Measurements from ENCODE around the gene ARL5A. TPM values are rescaled to one million over a fixed set of nuclear protein-coding genes. Genes with fewer than 3 reads are reported as not detected.

ARL5A gene
- total RNA-seq, 4 donors from 2014 or later, result 64.4 to 79.4 (median 71.0) TPM

DNA sequence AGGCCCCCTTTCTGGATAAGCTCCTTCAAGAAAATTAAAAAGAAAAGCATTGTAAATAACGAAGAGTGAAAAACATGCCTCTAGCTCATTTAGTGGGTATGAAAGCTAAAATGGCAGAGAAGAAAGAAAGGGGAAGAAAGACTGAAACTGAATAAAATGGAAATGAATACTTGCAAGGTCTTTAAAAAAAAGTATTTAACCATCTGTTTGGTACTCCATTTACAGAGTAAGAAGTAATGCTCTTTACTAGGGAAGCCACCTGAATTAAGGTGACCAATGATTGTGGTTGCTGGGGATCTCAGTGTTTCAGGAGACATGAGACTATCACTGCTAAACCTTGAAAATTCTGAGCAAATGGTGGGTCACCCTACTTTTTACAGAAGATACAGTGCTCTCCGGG lies 17.7 kb upstream of the ARL5A start:
- DNase-seq, result no peak
- intact Hi-C loops (cut with DNase I), result no loop called here
- no peak overlapping the region for H3K27ac ChIP-seq
- H3K4me1 ChIP-seq, result peaks cover 0 to 7% of the 10 kb centered on the region in 2 donors
- no peaks in the 10 kb centered on the region for H3K36me3 ChIP-seq
- no peak overlapping the region for H3K4me3 ChIP-seq (replicated peaks in 1 of 3)
- 95 to 98% methylated on average over 2 of the region's 2 CpGs for WGBS, 2 donors
- H3K9me3 ChIP-seq, result no peaks in the 10 kb centered on the region
- no peak for TF ChIP-seq POLR2A (IDR thresholded peaks at IDR 0.05)
- TF ChIP-seq, protein P1, sequence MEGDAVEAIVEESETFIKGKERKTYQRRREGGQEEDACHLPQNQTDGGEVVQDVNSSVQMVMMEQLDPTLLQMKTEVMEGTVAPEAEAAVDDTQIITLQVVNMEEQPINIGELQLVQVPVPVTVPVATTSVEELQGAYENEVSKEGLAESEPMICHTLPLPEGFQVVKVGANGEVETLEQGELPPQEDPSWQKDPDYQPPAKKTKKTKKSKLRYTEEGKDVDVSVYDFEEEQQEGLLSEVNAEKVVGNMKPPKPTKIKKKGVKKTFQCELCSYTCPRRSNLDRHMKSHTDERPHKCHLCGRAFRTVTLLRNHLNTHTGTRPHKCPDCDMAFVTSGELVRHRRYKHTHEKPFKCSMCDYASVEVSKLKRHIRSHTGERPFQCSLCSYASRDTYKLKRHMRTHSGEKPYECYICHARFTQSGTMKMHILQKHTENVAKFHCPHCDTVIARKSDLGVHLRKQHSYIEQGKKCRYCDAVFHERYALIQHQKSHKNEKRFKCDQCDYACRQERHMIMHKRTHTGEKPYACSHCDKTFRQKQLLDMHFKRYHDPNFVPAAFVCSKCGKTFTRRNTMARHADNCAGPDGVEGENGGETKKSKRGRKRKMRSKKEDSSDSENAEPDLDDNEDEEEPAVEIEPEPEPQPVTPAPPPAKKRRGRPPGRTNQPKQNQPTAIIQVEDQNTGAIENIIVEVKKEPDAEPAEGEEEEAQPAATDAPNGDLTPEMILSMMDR (IDR thresholded peaks at IDR 0.05), result no peak
- no peaks in the 10 kb centered on the region for H3K27me3 ChIP-seq

DNA sequence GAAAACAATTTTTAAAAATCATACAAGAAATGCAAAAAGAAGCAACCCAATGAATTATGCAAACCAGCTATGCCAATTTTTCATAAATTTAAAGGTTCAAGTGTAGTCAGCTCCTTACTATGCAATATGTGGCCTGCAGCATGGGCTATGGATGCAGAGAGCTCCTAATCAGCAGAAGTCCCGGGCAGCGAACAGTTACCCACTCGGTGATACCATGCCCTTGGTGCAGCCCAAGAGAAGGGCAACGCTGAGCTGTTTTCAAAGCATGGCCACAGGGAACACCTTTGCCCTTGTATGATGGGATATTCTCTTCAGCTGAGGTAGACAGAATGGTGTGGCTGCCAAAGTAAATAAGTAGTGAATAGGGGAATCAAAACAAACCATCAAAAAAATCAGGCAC lies 17.3 kb upstream of the ARL5A start:
- H3K4me3 ChIP-seq (replicated peaks in 1 of 3), result no peak overlapping the region
- 86 to 89% methylated on average over 4 of the region's 4 CpGs for WGBS, 2 donors
- TF ChIP-seq POLR2A (IDR thresholded peaks at IDR 0.05), result no peak
- TF ChIP-seq, protein P1 (IDR thresholded peaks at IDR 0.05), result no peak
- intact Hi-C loops (cut with DNase I), result no loop called here
- no peak overlapping the region for H3K27ac ChIP-seq
- DNase-seq, result no peak
- H3K4me1 ChIP-seq, result peaks cover 0 to 6% of the 10 kb centered on the region in 2 donors
- H3K36me3 ChIP-seq, result no peaks in the 10 kb centered on the region
- no peaks in the 10 kb centered on the region for H3K27me3 ChIP-seq
- H3K9me3 ChIP-seq, result no peaks in the 10 kb centered on the region

DNA sequence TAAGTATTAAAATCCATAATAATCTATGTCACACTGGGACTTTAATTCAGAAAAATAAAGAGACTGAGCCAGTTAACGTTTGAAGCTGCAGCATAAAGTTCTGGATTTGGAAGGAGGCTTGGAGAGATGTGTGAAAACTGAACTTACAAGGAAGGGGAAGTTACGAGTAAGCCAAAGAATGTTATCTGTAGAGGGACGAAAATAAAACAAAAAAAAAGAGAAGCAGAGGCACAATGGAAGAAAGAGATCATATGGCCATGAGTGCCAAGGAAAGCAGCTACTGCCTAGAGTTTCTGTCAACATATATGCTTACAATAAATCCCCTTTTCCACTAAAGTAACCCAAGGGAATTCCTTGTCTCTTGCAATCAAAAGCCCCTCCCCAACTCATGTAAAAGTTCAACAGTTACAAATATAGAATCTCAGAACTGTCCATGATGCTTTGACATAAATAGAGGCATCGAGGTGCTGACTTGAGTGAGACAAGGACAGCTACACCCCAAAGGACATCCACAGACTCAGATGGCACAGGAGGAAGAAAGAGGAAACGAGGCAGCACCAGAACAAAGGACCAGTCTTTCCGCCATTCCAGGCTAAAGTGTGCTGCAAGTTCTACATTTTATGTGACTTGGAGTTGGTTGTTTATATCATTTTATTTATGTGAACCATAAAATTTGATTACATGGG lies 16.1 kb upstream of the ARL5A start:
- Histone ChIP-seq H3K27me3 (no peaks in the 10 kb centered on the region), H3K4me1 (peaks cover 0 to 1% of the 10 kb centered on the region in 2 donors), H3K36me3 (no peaks in the 10 kb centered on the region), H3K4me3 (replicated peaks in 1 of 3) (no peak overlapping the region), H3K9me3 (no peaks in the 10 kb centered on the region), H3K27ac (no peak overlapping the region)
- TF ChIP-seq, protein P1 (IDR thresholded peaks at IDR 0.05), result no peak
- no peak for TF ChIP-seq POLR2A (IDR thresholded peaks at IDR 0.05)
- no peak for DNase-seq
- intact Hi-C loops (cut with DNase I), result no loop called here
- 68 to 71% methylated on average over 6 of the region's 6 CpGs for WGBS, 2 donors

DNA sequence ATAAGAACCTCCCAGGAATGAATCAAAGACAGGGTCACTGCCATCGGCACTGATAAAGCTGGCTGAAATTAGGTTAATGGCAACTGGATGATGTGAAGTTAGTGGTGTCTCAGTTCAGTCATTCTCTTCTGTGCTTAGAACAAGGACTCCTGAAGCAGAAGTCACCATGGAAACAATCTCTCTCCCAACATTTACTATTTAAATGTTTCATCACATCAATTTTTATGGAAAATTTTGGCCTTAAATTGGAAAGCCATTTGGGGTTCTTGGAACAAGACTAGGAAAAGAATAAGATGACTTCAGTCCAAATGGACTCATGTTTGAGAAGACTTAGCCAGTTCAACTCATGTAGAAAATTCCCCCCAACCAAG lies 15.5 kb upstream of the ARL5A start:
- Histone ChIP-seq H3K27ac (no peak overlapping the region), H3K36me3 (no peaks in the 10 kb centered on the region), H3K27me3 (no peaks in the 10 kb centered on the region), H3K4me1 (no peaks in the 10 kb centered on the region), H3K9me3 (no peaks in the 10 kb centered on the region), H3K4me3 (replicated peaks in 1 of 3) (no peak overlapping the region)
- DNase-seq, result no peak
- intact Hi-C loops (cut with DNase I), result no loop called here
- TF ChIP-seq, protein P1 (IDR thresholded peaks at IDR 0.05), result no peak
- no peak for TF ChIP-seq POLR2A (IDR thresholded peaks at IDR 0.05)
- WGBS, 2 donors, result 86 to 90% methylated on average over 1 of the region's 1 CpG

DNA sequence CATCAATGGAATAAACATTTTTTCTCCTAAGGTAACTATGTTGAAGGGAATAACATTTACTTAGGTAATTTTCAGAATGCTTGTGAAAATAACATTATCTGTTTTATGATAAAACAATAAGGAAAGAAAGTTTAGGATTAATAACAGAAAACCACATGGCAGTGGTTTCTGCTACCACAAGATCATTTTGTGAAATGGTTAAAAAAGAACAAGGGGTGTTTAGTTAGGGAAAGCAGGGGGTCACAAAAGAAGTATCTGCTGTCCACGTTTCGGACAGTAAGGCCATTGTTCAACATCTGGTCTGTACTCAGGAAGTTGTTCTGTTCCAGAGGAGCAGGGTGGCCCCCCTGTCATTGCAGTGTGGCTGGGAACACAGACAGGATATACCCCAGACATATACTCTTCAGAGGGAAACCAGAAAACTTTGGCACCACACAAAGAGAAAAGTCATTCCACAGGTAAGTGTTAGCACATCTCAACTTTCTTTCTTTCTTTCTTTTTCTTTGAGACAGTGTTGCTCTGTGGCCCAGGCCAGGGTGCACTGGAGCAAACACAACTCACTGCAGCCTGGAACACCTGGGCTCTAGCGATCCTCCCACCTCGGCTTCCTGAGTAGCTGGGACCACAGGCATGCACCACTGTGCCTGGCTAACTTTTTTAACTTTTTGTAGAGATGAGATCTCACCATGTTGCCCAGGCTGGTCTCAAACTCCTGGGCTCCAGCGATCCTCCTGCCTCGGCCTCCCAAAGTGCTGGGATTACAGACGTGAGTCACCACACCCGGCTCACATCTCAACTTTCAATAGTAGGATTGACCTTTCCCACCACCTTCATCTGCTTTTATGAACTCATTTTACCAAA lies 14.8 kb upstream of the ARL5A start:
- Histone ChIP-seq H3K4me1 (no peaks in the 10 kb centered on the region), H3K4me3 (replicated peaks in 1 of 3) (no peak overlapping the region), H3K27me3 (no peaks in the 10 kb centered on the region), H3K36me3 (no peaks in the 10 kb centered on the region), H3K27ac (no peak overlapping the region), H3K9me3 (no peaks in the 10 kb centered on the region)
- no peak for DNase-seq
- TF ChIP-seq POLR2A (IDR thresholded peaks at IDR 0.05), result no peak
- TF ChIP-seq, protein P1 (IDR thresholded peaks at IDR 0.05), result no peak
- intact Hi-C loops (cut with DNase I), result no loop called here
- WGBS, 2 donors, result 75 to 76% methylated on average over 8 of the region's 8 CpGs
